IPS-15b (cell line): ENCODE results near the gene CNOT3.
"Not testable (repeated sequence)": the region's sequence is repeated elsewhere in the genome, so short reads cannot be mapped to it uniquely, and the experiment has no call there.

Experiments
- H3K27me3 ChIP-seq: one replicate; pipeline ENCODE4 v1.6.1; 2013; ENCODE audit warnings: low read length; ENCODE audit not compliant: control insufficient read depth, insufficient read depth
- H3K36me3 ChIP-seq: one replicate; pipeline ENCODE4 v1.6.1; 2013; ENCODE audit warnings: low read length; ENCODE audit not compliant: control insufficient read depth, insufficient read depth
- H3K4me1 ChIP-seq: one replicate; pipeline ENCODE4 v1.6.1; 2013; ENCODE audit warnings: mild to moderate bottlenecking, low read length; ENCODE audit not compliant: control insufficient read depth, insufficient read depth
- H3K4me3 ChIP-seq: one replicate; pipeline ENCODE4 v1.5.1; 2013; ENCODE audit warnings: low read depth, low read length
- H3K9ac ChIP-seq: one replicate; pipeline ENCODE4 v1.6.1; 2013; ENCODE audit warnings: low read depth, mild to moderate bottlenecking, low read length
- H3K9me3 ChIP-seq: one replicate; pipeline ENCODE4 v1.6.1; 2013; ENCODE audit warnings: mild to moderate bottlenecking, low read length; ENCODE audit not compliant: control insufficient read depth, insufficient read depth

The CNOT3 gene

DNA sequence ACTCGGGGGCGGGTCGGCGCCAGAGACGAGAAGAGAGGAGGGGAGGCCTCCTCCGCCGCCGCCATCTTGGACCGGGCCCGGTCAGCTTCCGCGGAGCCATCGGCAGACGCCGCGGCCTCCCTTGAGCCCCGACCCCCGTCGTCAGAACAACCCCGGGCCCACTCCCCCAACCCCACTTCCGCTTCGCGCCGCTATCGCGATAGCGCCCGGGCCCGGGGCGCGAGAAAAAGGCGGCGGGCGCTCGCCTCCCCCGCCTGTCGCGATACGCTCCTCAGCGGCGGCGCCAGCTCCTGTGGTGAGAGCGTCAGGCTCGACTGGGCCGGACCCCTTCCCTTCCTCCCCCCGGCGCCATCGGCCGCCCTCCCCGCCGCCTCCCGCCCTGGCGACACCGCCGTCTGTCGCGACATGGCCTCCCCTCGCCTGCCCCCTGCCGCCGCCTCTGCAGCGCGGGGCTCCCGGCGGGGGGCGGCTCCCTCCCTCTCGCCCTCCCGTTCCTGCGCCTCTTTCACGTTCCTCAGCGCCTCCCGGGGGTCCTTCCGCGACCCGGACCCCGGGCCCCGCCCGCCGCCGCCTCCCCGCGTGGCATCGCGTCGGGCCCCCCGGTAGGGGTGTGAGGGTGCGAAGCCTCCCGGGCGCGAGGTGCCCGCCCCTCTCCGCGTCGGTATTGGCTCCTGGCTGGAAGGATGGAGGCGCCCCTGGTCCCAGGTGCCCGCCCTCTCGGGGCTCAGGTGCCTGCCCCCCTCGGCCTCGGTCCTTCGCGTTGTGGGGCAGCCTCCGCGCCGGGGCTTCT lies at the start of gene CNOT3:
TSS of gene CNOT3 (plus strand) at position 64 of the 790 bp plus-strand sequence. CDS start 5,217 bp downstream, outside the sequence.
- Histone ChIP-seq H3K27me3 (no peaks in the 10 kb centered on the region), H3K4me3 (peak within 1 kb of the TSS; percentile 84), H3K9ac (peak within 1 kb of the TSS; percentile 65), H3K9me3 (no peaks in the 10 kb centered on the region), H3K36me3 (peaks cover 19% of the 10 kb centered on the region), H3K4me1 (peaks cover 7% of the 10 kb centered on the region)

DNA sequence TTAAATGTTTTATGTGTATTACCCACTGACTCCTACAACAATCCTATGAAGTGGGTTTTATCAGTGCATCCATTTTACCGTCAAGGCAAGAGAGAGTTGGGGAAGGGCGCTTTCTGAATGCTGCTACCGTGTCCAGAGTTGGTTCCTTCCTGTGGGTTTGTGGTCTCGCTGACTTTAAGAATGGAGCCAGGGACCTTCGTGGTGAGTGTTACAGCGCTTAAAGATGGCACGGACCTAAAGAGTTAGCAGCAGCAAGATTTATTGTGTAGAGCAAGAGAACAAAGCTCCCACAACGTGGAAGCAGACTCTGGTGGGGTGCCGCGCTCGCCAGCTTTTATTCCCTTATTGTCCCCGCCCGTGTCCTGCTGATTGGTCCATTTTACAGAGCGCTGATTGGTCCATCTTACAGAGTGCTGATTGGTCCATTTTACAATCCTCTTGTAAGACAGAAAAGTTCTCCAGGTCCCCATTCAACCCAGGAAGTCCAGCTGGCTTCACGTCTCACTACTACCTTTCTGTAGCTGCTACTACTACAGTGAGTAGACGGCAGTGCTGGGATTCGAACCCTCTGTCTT lies 43.0 kb upstream of the CNOT3 start:
- Histone ChIP-seq H3K9me3 (no peaks in the 10 kb centered on the region), H3K9ac (no peak overlapping the region), H3K27me3 (peaks cover 26% of the 10 kb centered on the region), H3K36me3 (no peaks in the 10 kb centered on the region), H3K4me3 (peak overlapping the region; percentile 6), H3K4me1 (no peaks in the 10 kb centered on the region)

DNA sequence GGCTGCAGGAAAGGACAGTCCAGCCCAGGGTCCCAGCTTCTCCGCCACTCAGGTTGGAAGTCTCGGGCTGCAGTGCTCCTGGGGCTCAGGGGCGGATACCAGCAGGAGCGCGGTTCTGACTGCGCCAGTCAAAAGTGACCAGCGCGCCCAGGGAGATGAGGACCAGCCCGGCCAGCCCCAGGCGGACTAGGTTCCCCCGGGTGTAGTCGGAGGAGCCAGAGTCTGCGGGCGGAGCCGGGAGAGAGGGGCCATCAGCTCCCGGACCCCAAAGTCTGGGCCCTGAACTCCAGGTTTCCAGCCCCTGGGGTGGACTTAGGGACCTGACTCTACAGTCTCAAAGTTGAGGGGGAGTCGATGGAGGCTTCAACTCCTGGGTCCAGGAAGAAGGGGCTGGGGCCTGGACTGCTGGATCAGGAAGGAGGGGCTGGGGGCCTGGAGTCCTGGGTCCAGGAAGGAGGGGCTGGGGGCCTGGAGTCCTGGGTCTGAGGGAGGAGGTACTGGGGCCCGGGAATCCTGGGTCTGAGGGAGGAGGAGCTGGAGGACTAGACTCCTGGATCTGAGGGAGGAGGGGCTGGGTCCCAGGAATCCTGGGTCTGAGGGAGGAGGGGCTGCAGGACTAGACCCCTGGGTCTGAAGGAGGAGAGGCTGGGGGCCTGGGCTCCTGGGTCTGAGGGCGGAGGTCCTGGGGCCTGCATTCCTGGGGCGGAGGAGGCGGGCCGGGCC lies 42.3 kb upstream of the CNOT3 start:
- Histone ChIP-seq H3K36me3 (no peaks in the 10 kb centered on the region), H3K4me3 (peak overlapping the region; percentile 68), H3K4me1 (no peaks in the 10 kb centered on the region), H3K9ac (no peak overlapping the region), H3K27me3 (peaks cover 26% of the 10 kb centered on the region), H3K9me3 (no peaks in the 10 kb centered on the region)

DNA sequence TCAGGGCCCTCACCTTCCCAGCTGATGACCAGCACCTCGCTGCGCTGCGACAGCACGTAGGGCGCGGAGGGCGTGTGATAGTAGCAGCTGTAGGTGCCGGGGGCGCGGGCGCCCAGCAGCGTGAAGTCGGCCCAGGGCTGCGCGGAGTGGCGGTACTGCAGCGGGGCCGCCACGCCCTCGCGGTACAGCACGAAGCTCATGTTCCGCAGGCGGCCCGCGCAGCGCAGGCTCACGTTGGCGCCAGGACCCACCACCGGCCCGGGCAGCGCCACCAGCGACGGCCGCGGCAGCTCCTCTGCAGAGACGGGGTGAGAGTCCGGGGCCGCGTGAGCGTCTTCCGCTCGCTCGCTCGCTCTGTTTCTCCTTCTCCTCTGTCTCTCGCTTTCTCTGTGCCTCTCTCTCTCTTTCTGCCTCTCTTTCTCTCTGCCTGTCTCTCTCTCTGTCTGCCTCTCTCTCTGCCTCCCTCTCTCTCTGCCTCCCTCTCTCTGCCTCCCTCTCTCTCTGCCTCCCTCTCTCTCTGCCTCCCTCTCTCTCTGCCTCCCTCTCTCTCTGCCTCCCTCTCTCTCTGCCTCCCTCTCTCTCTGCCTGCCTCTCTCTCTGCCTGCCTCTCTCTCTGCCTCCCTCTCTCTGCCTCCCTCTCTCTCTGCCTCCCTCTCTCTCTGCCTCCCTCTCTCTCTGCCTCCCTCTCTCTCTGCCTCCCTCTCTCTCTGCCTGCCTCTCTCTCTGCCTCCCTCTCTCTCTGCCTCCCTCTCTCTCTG lies 41.5 kb upstream of the CNOT3 start:
- H3K36me3 ChIP-seq, H3K4me1 ChIP-seq, H3K9me3 ChIP-seq: not testable (repeated sequence)
- Histone ChIP-seq H3K27me3 (peaks cover 26% of the 10 kb centered on the region), H3K4me3 (peak overlapping the region; percentile 68), H3K9ac (peak overlapping the region; percentile 16)

DNA sequence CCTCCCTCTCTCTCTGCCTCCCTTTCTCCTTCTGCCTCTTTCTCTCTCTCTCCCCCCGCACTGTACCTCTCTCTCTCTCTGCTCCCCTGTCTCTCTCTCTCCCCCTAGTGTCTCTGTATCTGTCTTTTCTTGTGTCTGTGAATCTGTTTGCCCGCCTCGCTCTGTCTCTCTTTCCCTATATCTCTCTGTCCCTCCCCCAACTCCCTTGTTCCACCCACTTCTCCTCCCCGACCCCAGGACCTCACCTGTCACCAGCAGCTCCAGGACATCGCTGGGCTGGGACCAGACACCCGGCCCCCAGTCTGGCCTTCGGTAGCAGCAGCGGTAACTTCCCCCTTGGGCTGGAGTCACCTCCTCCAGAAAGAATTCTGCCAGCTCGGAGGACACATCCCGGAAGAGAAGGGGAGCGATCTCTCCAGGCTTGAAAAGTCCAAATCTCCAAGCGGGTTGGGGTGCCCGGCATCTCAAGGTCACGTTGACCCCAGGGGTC lies 40.9 kb upstream of the CNOT3 start:
- H3K4me1 ChIP-seq = no peaks in the 10 kb centered on the region
- H3K9me3 ChIP-seq = no peaks in the 10 kb centered on the region
- H3K27me3 ChIP-seq = peaks cover 26% of the 10 kb centered on the region
- peak overlapping the region; percentile 68 for H3K4me3 ChIP-seq
- H3K36me3 ChIP-seq = no peaks in the 10 kb centered on the region
- H3K9ac ChIP-seq = peak overlapping the region; percentile 16

DNA sequence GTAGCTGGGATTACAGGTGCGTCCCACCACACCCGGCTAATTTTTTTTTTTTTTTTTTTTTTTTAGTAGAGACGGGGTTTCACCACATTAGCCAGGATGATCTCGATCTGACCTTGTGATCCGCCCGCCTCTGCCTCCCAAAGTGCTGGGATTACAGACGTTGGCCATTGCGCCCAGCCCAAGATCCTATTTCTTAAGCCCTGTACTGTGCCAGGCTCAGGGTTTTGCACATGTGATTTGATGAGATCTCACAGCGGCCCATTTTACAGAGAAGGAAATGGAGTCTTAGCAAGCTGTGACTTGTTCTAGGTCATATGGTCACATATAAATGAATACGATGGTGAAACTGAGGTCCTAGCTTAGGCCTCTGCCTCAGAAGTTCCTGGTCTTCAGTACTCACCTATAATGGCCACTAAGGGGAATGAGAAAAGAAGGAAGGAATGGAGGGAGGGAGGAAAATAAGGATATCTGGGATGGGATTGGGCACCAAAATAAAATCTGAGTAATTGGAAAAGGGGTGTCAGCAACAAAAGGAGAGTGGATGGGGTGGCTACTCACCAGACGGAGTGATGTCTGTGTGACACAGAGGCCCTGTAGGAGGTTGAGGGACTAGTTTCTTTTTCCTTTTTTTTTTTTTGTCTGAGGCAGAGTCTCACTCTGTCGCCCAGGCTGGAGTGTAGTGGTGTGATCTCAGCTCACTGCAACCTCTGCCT lies 38.2 kb upstream of the CNOT3 start:
- Histone ChIP-seq H3K36me3 (peaks cover 2% of the 10 kb centered on the region), H3K27me3 (peaks cover 23% of the 10 kb centered on the region), H3K9me3 (no peaks in the 10 kb centered on the region), H3K4me1 (no peaks in the 10 kb centered on the region), H3K4me3 (no peak overlapping the region), H3K9ac (no peak overlapping the region)

DNA sequence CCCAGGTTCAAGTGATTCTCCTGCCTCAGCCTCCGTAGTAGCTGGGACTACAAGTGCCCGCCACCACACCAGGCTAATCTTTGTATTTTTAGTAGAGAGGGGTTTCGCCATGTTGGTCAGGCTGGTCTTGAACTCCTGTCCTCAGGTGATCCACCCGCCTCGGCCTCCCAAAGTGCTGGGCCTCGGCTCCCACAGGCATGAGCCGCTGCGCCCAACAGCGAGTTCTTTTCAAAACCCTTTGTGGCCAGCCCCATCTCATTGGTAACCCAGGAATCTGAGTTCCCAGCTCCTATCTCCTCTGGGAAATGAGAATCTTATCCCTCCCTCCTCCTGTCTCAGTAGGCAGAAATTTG lies 37.7 kb upstream of the CNOT3 start:
- H3K4me3 ChIP-seq, H3K9me3 ChIP-seq, H3K36me3 ChIP-seq, H3K9ac ChIP-seq, H3K4me1 ChIP-seq: not testable (repeated sequence)
- H3K27me3 ChIP-seq = peaks cover 17% of the 10 kb centered on the region

DNA sequence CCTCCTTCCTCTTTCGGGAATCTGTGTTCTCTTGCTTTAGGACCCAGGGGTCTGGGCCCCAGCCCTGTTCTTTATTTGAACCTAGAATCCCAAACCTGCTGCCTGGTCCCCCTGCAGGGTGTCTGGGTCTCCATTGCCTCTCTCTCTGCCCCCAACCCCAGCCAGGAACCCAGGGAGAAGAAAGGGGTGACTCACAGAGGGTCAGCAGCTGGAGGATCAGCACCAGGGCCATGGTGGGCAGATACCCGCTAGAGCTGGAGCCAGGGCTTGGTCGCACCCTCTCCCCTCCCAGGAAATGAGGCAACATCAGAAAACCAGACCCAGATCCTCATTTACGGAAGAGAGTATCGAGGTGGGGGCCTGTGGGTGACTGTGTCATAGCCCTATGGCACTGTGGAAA lies 37.0 kb upstream of the CNOT3 start, which contains the start of gene OSCAR:
TSS of gene OSCAR (minus strand) at position 243 of the 400 bp plus-strand sequence. CDS start at position 232, 11 bp downstream.
- H3K9ac ChIP-seq = no peak within 1 kb of the TSS
- H3K9me3 ChIP-seq = no peaks in the 10 kb centered on the region
- peaks cover 5% of the 10 kb centered on the region for H3K36me3 ChIP-seq
- no peaks in the 10 kb centered on the region for H3K4me1 ChIP-seq
- H3K4me3 ChIP-seq = no peak within 1 kb of the TSS
- H3K27me3 ChIP-seq = peaks cover 11% of the 10 kb centered on the region

DNA sequence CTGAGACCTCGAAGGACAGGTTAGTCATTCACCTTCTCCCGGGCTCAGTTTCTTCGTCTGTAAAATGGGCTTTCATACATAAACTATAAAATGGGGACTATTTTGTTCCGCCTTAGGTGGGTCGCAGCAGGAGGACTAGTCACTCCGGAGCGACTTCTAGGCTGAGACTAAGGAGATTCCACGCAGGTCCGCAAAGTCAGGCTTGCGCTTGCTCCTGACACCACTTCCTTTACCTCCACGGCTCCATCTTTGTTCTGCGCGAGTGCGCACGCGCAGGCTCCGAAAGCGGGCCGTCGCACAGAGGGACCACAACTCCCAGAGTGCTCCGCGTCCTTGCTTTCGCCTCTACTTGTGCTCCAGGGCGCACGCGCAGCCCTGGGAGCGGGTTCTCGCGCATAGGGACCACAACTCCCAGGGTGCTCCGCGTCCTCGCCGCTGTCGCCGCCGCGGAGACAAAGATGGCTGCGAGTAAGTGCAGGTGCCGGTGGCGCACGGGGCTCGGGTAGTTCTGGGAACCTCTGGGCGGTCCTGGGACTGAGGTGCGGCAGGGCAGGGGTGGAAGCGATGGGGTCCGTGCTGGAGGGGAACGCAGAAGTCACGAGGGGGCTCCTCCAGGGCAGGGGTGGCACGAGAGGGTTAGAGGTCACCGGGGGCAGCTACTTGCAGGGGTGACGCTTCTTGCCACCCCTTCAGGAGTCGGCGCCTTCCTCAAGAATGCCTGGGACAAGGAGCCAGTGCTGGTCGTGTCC lies 35.0 kb upstream of the CNOT3 start, which contains the start of gene NDUFA3:
TSS of gene NDUFA3 (plus strand) at position 435 of the 749 bp plus-strand sequence. CDS start at position 459, 24 bp downstream.
- H3K4me3 ChIP-seq = peak within 1 kb of the TSS; percentile 97
- H3K36me3 ChIP-seq = peaks cover 23% of the 10 kb centered on the region
- H3K9me3 ChIP-seq = no peaks in the 10 kb centered on the region
- H3K27me3 ChIP-seq = no peaks in the 10 kb centered on the region
- H3K9ac ChIP-seq = peak within 1 kb of the TSS; percentile 86
- H3K4me1 ChIP-seq = no peaks in the 10 kb centered on the region

DNA sequence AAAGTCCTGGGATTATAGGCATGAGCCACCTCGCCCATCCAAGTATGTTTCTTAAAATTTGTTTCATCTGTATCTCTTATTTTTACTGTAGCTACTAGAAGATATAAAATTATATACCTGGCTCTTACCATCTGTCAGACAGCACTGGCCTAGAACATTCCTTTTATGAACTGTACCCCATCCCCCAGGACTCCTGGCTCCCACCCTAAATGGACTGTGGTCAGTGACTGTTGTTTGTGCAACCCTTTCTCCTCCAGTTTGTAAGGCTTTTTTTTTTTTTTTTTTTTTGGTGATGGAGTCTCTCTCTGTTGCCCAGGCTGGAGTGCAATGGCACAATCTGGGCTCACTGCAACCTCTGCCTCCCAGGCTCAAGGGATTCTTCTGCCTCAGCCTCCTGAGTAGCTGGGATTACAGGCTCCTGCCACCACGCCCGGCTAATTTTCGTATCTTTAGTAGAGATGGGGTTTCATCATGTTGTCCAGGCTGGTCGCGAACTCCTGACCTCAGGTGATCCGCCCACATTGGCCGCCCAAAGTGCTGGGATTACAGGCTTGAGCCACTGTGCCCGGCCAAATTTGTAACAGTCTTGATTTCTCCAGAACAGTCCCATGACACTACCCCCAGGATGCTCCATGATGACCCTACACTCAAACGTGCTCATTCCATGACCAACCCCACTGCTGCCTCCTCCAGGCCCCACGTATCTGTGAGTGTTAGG lies 32.4 kb upstream of the CNOT3 start:
- no peak overlapping the region for H3K4me3 ChIP-seq

More for the DNA sequence above, 32.4 kb upstream of the CNOT3 start:
- Histone ChIP-seq H3K9ac (no peak overlapping the region), H3K4me1 (no peaks in the 10 kb centered on the region), H3K36me3 (peaks cover 46% of the 10 kb centered on the region), H3K9me3 (no peaks in the 10 kb centered on the region), H3K27me3 (no peaks in the 10 kb centered on the region)
